Measurements from ENCODE around the gene RALA. TPM values are rescaled to one million over a fixed set of nuclear protein-coding genes. Genes with fewer than 3 reads are reported as not detected.

RALA gene
- total and polyA plus RNA-seq, 10 of the 15 experiments (the other 5 are each of a cell fraction or from before 2014, with no cell fraction given), result 7.5 to 53.3 (median 23.1) TPM

- TF ChIP-seq PRDM15 (CRISPR knock-in tag; IDR thresholded peaks at IDR 0.05) (no peak), IKZF2 (IDR thresholded peaks at IDR 0.05) (peak; percentile 100), MYC (IDR thresholded peaks at IDR 0.05; ENCODE audit: insufficient read depth, insufficient read length, insufficient replicate concordance, low read length, severe bottlenecking) (no peak), SKIL (IDR thresholded peaks at IDR 0.05; ENCODE audit: low read depth, poor library complexity, severe bottlenecking) (peak; percentile 97), MYB (IDR thresholded peaks at IDR 0.05; ENCODE audit: borderline replicate concordance, low read depth, low read length) (no peak), SREBF1 (IDR thresholded peaks at IDR 0.05; ENCODE audit: low read length) (no peak), MXI1 (IDR thresholded peaks at IDR 0.05; ENCODE audit: low read depth, low read length) (no peak), NR2C2 (IDR thresholded peaks at IDR 0.05; ENCODE audit: borderline replicate concordance, control insufficient read depth, insufficient read length, low read depth) (no peak), RAD21 (IDR thresholded peaks at IDR 0.05; ENCODE audit: insufficient read depth, low read depth, low read length) (no peak), ZBTB4 (CRISPR knock-in tag; IDR thresholded peaks at IDR 0.05) (no peak), NKRF (conservative IDR thresholded peaks at IDR 0.05) (0 out of 2 replicates have a peak, but pooled peaks have one; percentile 24), WRNIP1 (IDR thresholded peaks at IDR 0.05; ENCODE audit: borderline replicate concordance, low read depth, low read length) (no peak), CHD4 (IDR thresholded peaks at IDR 0.05) (no peak), NBN (IDR thresholded peaks at IDR 0.05) (peak; percentile 84), ZNF274 (IDR thresholded peaks at IDR 0.05; ENCODE audit: insufficient read depth, insufficient read length) (no peak), CEBPB (IDR thresholded peaks at IDR 0.05; ENCODE audit: borderline replicate concordance in 1 of 2, low read depth in 2 of 2, low read length in 2 of 2) (peak in 1 of 2 experiments; percentile 78; a peak in 2 of 4 replicates), RAD51 (IDR thresholded peaks at IDR 0.05) (no peak)
These were observed 33.9 kb upstream of the RALA start (continued) for GRCh38 chr7:39589323-39590111.
